SK-N-SH (cell line): ENCODE measurements around the gene XIRP2. TPM values are rescaled to one million over a fixed set of nuclear protein-coding genes. Genes with fewer than 3 reads are reported as not detected.
A peak's percentile ranks its signal among the peaks of the same experiment; 100 is the strongest.

Source experiments
- CTCF ChIA-PET: fragments of 300-600, 350-600 bp; formaldehyde crosslinking; extraction: SDS; loops from one replicate; lab custom pipeline; 2021; lab: Yijun Ruan, JAX
- POLR2A ChIA-PET: fragments of 350-600 bp; sonication (Branson Sonifier 250); formaldehyde crosslinking; extraction: SDS; loops from one replicate; lab custom pipeline; 2020; ENCODE audit warnings: antibody characterized with exemption, inconsistent platforms; lab: Yijun Ruan, JAX
- DNase-seq: peaks from one replicate; pipeline ENCODE4 v3.0.0; 2012
- H2AFZ ChIP-seq: fragments of 200-600 bp; sonication (generic); 2 replicates; pipeline ENCODE4 v1.8.1; 2016; ENCODE audit warnings: antibody characterized with exemption, mild to moderate bottlenecking, low read depth
- H3F3A ChIP-seq: fragments of 200-600 bp; sonication (generic); replicated peaks from 2 replicates; pipeline ENCODE3; 2016; ENCODE audit warnings: antibody characterized with exemption, mild to moderate bottlenecking; ENCODE audit not compliant: insufficient read depth
- H3K27ac ChIP-seq, 2 experiments: fragments of 200-500 bp in 1 of 2; fragments of 200-600 bp in 1 of 2; sonication (Bioruptor generic) in 1 of 2; sonication (generic), shearing (Covaris generic) in 1 of 2; 2 replicates each; pipeline versions ENCODE4 v1.5.1 to v1.6.1; 2014 to 2016; ENCODE audit warnings: low read depth in 2 of 2, inconsistent platforms in 1 of 2, low read length in 1 of 2, mild to moderate bottlenecking in 1 of 2, mixed read lengths in 1 of 2
- H3K27me3 ChIP-seq: fragments of 200-600 bp; sonication (generic), shearing (Covaris generic); 2 replicates; pipeline ENCODE4 v1.6.1; 2016; ENCODE audit warnings: mixed run types; ENCODE audit not compliant: insufficient read depth
- H3K36me3 ChIP-seq, 2 experiments: fragments of 200-500 bp in 1 of 2; fragments of 200-600 bp in 1 of 2; sonication (Bioruptor generic) in 1 of 2; sonication (generic) in 1 of 2; replicated peaks in 1 of 2; 2 replicates each; pipeline versions ENCODE3 to v1.5.1; 2014 to 2016; ENCODE audit warnings: low read length in 1 of 2, mild to moderate bottlenecking in 1 of 2; ENCODE audit not compliant: insufficient read depth in 2 of 2, control insufficient read depth in 1 of 2
- H3K4me1 ChIP-seq, 2 experiments: fragments of 200-500 bp in 1 of 2; fragments of 200-600 bp in 1 of 2; sonication (Bioruptor generic) in 1 of 2; sonication (generic), shearing (Covaris generic) in 1 of 2; 2 replicates each; pipeline versions ENCODE4 v1.5.1 to v1.6.1; 2014 to 2016; ENCODE audit warnings: low read depth in 1 of 2, low read length in 1 of 2, mixed run types in 1 of 2; ENCODE audit not compliant: insufficient read depth in 2 of 2, control insufficient read depth in 1 of 2
- H3K4me2 ChIP-seq: fragments of 200-600 bp; sonication (generic), shearing (Covaris generic); 2 replicates; pipeline ENCODE4 v1.6.1; 2017; ENCODE audit warnings: mixed run types
- H3K4me3 ChIP-seq, 2 experiments: fragments of 200-500 bp in 1 of 2; fragments of 200-600 bp in 1 of 2; sonication (Bioruptor generic) in 1 of 2; sonication (generic), shearing (Covaris generic) in 1 of 2; 2 replicates each; pipeline versions ENCODE4 v1.5.1 to v1.8.1; 2014 to 2016; ENCODE audit warnings: low read depth in 2 of 2, inconsistent platforms in 1 of 2, low read length in 1 of 2, mild to moderate bottlenecking in 1 of 2, mixed read lengths in 1 of 2, moderate library complexity in 1 of 2
- H3K79me2 ChIP-seq: fragments of 200-600 bp; sonication (generic); 2 replicates; pipeline ENCODE4 v1.8.1; 2017; ENCODE audit warnings: mild to moderate bottlenecking; ENCODE audit not compliant: insufficient read depth
- H3K9ac ChIP-seq: fragments of 200-600 bp; sonication (generic); 2 replicates; pipeline ENCODE4 v1.6.1; 2017; ENCODE audit warnings: mixed run types
- H3K9me2 ChIP-seq: fragments of 200-600 bp; sonication (generic); 2 replicates; pipeline ENCODE4 v1.6.1; 2017; ENCODE audit warnings: mixed run types
- H3K9me3 ChIP-seq: fragments of 200-600 bp; sonication (generic); 2 replicates; pipeline ENCODE4 v1.6.1; 2017; ENCODE audit warnings: mixed run types, mild to moderate bottlenecking, moderate library complexity
- H4K20me1 ChIP-seq: fragments of 200-600 bp; sonication (generic); 2 replicates; pipeline ENCODE4 v1.6.1; 2017; ENCODE audit warnings: mild to moderate bottlenecking, mixed run types; ENCODE audit not compliant: insufficient read depth
- CTCF ChIP-seq: fragments of 200-600 bp; sonication (generic); IDR thresholded peaks from 2 replicates; pipeline ENCODE4 v1.6.1; 2017; ENCODE audit warnings: antibody characterized with exemption, mild to moderate bottlenecking, moderate library complexity
- ELF1 ChIP-seq: IDR thresholded peaks from 2 replicates; pipeline ENCODE4 v1.4.0; 2012
- EP300 ChIP-seq, 2 experiments: IDR thresholded peaks; 2 replicates each; pipeline versions ENCODE4 v1.4.0 to v1.6.1; 2012; ENCODE audit warnings: borderline replicate concordance in 1 of 2, low read depth in 1 of 2, low read length in 1 of 2
- FOXJ3 ChIP-seq: sonication (generic); formaldehyde crosslinking; IDR thresholded peaks from 2 replicates; pipeline ENCODE4 v1.5.1; 2020; ENCODE audit warnings: mild to moderate bottlenecking, missing genetic modification reagents
- FOXM1 ChIP-seq: IDR thresholded peaks from 2 replicates; pipeline ENCODE4 v1.4.0; 2012; ENCODE audit warnings: low read depth, mild to moderate bottlenecking
- MEF2A ChIP-seq: IDR thresholded peaks from 2 replicates; pipeline ENCODE4 v1.4.0; 2012; ENCODE audit warnings: low read depth, borderline replicate concordance
- MXI1 ChIP-seq: IDR thresholded peaks from 2 replicates; pipeline ENCODE4 v1.6.1; 2012; ENCODE audit warnings: mild to moderate bottlenecking, low read depth, low read length, improper control_type of control experiment
- NFIC ChIP-seq: IDR thresholded peaks from 2 replicates; pipeline ENCODE4 v1.4.0; 2012; ENCODE audit warnings: borderline replicate concordance
- NRF1 ChIP-seq: IDR thresholded peaks from 2 replicates; pipeline ENCODE4 v1.6.1; 2012; ENCODE audit warnings: low read depth, mild to moderate bottlenecking, low read length
- PBX3 ChIP-seq: IDR thresholded peaks from 2 replicates; pipeline ENCODE4; 2012
- RAD21 ChIP-seq: IDR thresholded peaks from 2 replicates; pipeline ENCODE4 v1.6.1; 2012; ENCODE audit warnings: mild to moderate bottlenecking, low read length
- RFX5 ChIP-seq: IDR thresholded peaks from 2 replicates; pipeline ENCODE4 v1.6.1; 2012; ENCODE audit warnings: mild to moderate bottlenecking, improper control_type of control experiment, low read length
- RXRA ChIP-seq: IDR thresholded peaks from 2 replicates; pipeline ENCODE4 v1.4.0; 2012; ENCODE audit warnings: low read depth, mild to moderate bottlenecking, borderline replicate concordance
- SIN3A ChIP-seq: IDR thresholded peaks from 2 replicates; pipeline ENCODE4 v1.6.1; 2012; ENCODE audit warnings: low read depth, mild to moderate bottlenecking, low read length, moderate library complexity, borderline replicate concordance
- TCF12 ChIP-seq: IDR thresholded peaks from 2 replicates; pipeline ENCODE4 v1.4.0; 2012
- TEAD4 ChIP-seq: IDR thresholded peaks from 2 replicates; pipeline ENCODE4 v1.4.0; 2012; ENCODE audit warnings: mild to moderate bottlenecking, borderline replicate concordance; ENCODE audit not compliant: insufficient read depth
- USF2 ChIP-seq: fragments of 150-350 bp; IDR thresholded peaks from 2 replicates; pipeline ENCODE4 v1.6.1; 2017; ENCODE audit warnings: antibody characterized with exemption, low read length, low read depth, borderline replicate concordance
- WGBS: methylation state at CpG from one replicate; pipeline ENCODE4 v1.1.6; 2017; ENCODE audit warnings: low lambda C conversion rate; 5-methylcytosine and 5-hydroxymethylcytosine counted together
- polyA plus RNA-seq, 3 experiments: library from polyadenylated mRNA; depleted of rRNA; stranded (reverse); fragments of >200 nt; gene quantifications; 2 replicates each; pipeline ENCODE4 v1.2.3, GENCODE V29; 2012
- TF ChIP-seq, protein P1 (sequence below): IDR thresholded peaks from 2 replicates; pipeline ENCODE4 v1.4.0; 2012; ENCODE audit warnings: low read depth

Gene XIRP2
- polyA plus RNA-seq, 1 of the 3 experiments (the other 2 are of a cell fraction): 0.02 TPM

DNA sequence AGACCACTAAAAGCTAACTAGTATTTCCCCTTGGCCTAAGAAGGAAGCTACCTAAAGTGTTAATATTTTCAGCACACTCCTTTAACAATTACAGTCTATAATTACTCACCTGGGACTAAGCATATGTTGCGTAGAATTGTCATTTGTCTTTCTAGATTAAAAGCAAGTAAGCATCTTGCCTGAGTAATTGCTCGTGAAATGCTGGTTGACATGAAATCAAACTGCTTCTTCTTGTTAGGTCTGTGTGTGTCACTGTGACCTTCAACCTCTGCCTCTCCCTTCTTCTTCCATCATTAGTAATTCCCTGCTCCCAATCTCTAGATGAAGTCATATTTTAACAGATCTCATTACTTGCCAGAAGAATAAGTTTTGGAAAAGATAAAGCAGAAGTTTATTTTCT lies 212.2 kb downstream of the XIRP2 start:
- H3K27ac ChIP-seq: no peak overlapping the region
- no peak overlapping the region for H2AFZ ChIP-seq
- no peaks in the 10 kb centered on the region for H3K9me2 ChIP-seq
- 73% methylated on average over 2 of the region's 2 CpGs for WGBS
- no peaks in the 10 kb centered on the region for H4K20me1 ChIP-seq
- H3K27me3 ChIP-seq: no peaks in the 10 kb centered on the region
- H3K4me2 ChIP-seq: no peak overlapping the region
- DNase-seq: no peak
- H3K4me1 ChIP-seq: no peaks in the 10 kb centered on the region; a peak in 1 of 4 replicates
- TF ChIP-seq FOXM1 (no peak), MXI1 (no peak), ELF1 (no peak), CTCF (no peak), EP300 (IDR thresholded peaks at IDR 0.05; ENCODE audit: borderline replicate concordance in 1 of 2, low read depth in 1 of 2, low read length in 1 of 2) (no peak), SIN3A (no peak), USF2 (no peak), FOXJ3 (CRISPR knock-in tag) (no peak), MEF2A (no peak)
- H3K9me3 ChIP-seq: no peaks in the 10 kb centered on the region
- no peaks in the 10 kb centered on the region for H3F3A ChIP-seq
- no peak overlapping the region for H3K9ac ChIP-seq
- CTCF ChIA-PET: no interaction called here
- no peak overlapping the region for H3K4me3 ChIP-seq
- no peaks in the 10 kb centered on the region for H3K79me2 ChIP-seq
- POLR2A ChIA-PET: no interaction called here
- H3K36me3 ChIP-seq: no peaks in the 10 kb centered on the region

DNA sequence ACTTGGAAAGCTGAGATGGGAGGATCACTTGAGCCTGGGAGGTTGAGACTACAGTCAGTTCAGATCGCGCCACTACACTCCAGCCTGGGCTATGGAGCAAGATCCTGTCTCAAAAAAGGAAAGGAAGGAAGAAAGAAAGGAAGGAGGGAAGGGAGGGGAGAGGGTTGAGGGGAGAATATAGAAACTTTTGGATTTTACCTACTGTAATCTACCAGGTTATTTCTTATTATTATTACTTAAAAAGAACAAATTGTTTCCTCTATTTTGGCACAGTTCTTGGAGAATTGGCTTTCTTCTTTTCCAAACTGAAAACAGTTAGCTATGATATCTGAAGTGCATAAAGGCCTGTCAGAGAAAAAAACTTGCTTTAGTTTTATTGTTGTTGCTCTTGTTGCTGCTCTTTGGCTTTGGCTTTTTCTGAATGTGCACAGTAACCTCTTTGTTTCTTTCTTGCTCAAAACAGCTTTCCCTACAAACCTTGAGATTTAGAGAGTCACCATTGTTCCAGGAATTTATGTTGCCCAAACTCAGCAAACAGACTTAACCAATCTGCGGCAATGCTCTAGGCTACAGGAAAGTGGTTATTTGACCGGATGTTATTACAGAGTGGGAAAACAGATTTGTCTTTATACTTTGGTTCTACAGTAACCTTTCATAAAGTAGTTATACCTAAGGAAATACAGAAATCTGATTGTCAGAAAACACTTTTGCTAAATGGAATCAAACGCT lies 214.9 kb downstream of the XIRP2 start:
- 81% methylated on average over 5 of the region's 5 CpGs for WGBS
- no peak overlapping the region for H2AFZ ChIP-seq
- H3K4me2 ChIP-seq: no peak overlapping the region
- no peaks in the 10 kb centered on the region for H3F3A ChIP-seq
- no peak for TF ChIP-seq TEAD4
- no peak for TF ChIP-seq MEF2A
- TF ChIP-seq RAD21: no peak
- no peak for TF ChIP-seq PBX3
- no peak for TF ChIP-seq ELF1
- TF ChIP-seq CTCF: no peak
- no peak for TF ChIP-seq NFIC
- no peak for TF ChIP-seq RFX5
- TF ChIP-seq TCF12: no peak
- TF ChIP-seq, protein P1, sequence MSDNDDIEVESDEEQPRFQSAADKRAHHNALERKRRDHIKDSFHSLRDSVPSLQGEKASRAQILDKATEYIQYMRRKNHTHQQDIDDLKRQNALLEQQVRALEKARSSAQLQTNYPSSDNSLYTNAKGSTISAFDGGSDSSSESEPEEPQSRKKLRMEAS: no peak
- TF ChIP-seq EP300 (IDR thresholded peaks at IDR 0.05; ENCODE audit: borderline replicate concordance in 1 of 2, low read depth in 1 of 2, low read length in 1 of 2): no peak
- no peak for TF ChIP-seq RXRA
- no peak for TF ChIP-seq NRF1
- H3K9me3 ChIP-seq: peaks cover 9% of the 10 kb centered on the region; the same call in 1 of the 2 replicates
- ChIA-PET CTCF (interaction anchor here (1.1 kb wide), 1 partner anchor 17 kb away, joined by 5 read pairs; no protein-coding TSS in a partner anchor), POLR2A (no interaction called here)
- H3K27me3 ChIP-seq: no peaks in the 10 kb centered on the region
- no peak overlapping the region for H3K4me3 ChIP-seq
- no peaks in the 10 kb centered on the region for H3K36me3 ChIP-seq
- no peak overlapping the region for H3K9ac ChIP-seq
- H3K4me1 ChIP-seq: no peaks in the 10 kb centered on the region; a peak in 1 of 4 replicates
- peak overlapping the region in 1 of 2 experiments; percentile 28; a peak in 1 of 4 replicates for H3K27ac ChIP-seq
- no peaks in the 10 kb centered on the region for H3K79me2 ChIP-seq
- no peak for DNase-seq
- H3K9me2 ChIP-seq: 0 out of 2 replicates have a peak, but pooled peaks cover 3% of the 10 kb centered on the region
- H4K20me1 ChIP-seq: no peaks in the 10 kb centered on the region
